Measurements from ENCODE around the gene MGMT.

GRCh38 chr10:129681856-129682255, 214.8 kb downstream of the MGMT start:
- TF ChIP-seq POLR2AphosphoS5 (IDR thresholded peaks at IDR 0.05; ENCODE audit: control insufficient read depth, insufficient read depth, low read depth, low read length) (no peak), SNAPC5 (CRISPR knock-in tag; IDR thresholded peaks at IDR 0.05) (no peak), EP300 (IDR thresholded peaks at IDR 0.05; ENCODE audit: low read length) (no peak), CTCF (IDR thresholded peaks at IDR 0.05 in 2 of 3, conservative IDR thresholded peaks at IDR 0.05 in 1 of 3; ENCODE audit: insufficient read depth in 2 of 3, low read depth in 1 of 3, low read length in 3 of 3) (no peak)

Data from K562 (cell line).